AG04450 (cell line): ENCODE data around the gene ODC1. TPM values are rescaled to one million over a fixed set of nuclear protein-coding genes. Genes with fewer than 3 reads are reported as not detected.

Source experiments
- CTCF ChIA-PET: fragments of 300-600, 350-600 bp; formaldehyde crosslinking; extraction: SDS; loops from one replicate; lab custom pipeline; 2022; ENCODE audit warnings: antibody characterized with exemption, inconsistent platforms; lab: Charles Lee
- POLR2A ChIA-PET: fragments of 350-600 bp; formaldehyde crosslinking; extraction: SDS; loops from one replicate; lab custom pipeline; 2021; ENCODE audit warnings: antibody characterized with exemption, inconsistent platforms; lab: Yijun Ruan, JAX
- DNase-seq: peaks from one replicate; pipeline ENCODE4 v3.0.0-alpha.2; 2011; ENCODE audit warnings: low read depth, low spot score
- H3K27ac ChIP-seq: one replicate; pipeline ENCODE4 v1.5.1; 2012; ENCODE audit warnings: low read depth, low read length, control low read depth
- H3K27me3 ChIP-seq: one replicate; pipeline ENCODE4 v1.6.0; 2012; ENCODE audit warnings: low read length; ENCODE audit not compliant: control insufficient read depth, insufficient read depth
- H3K4me3 ChIP-seq: 2 replicates; pipeline ENCODE4 v1.5.1; 2011; ENCODE audit warnings: mild to moderate bottlenecking, low read depth, low read length, control low read depth
- H3K9me3 ChIP-seq: 2 replicates; pipeline ENCODE4 v1.5.1; 2012; ENCODE audit warnings: low read length; ENCODE audit not compliant: control insufficient read depth, insufficient read depth
- CTCF ChIP-seq: IDR thresholded peaks from 2 replicates; pipeline ENCODE4 v1.5.1; 2011; ENCODE audit warnings: low read depth, low read length, control low read depth, inconsistent platforms
- polyA plus RNA-seq: library from polyadenylated mRNA; depleted of rRNA; stranded (reverse); fragments of >200 nt; gene quantifications from 2 replicates; pipeline ENCODE4 v1.2.3, GENCODE V29; 2011

Gene ODC1
- polyA plus RNA-seq, 1 experiment: 168 TPM

GRCh38 chr2:10454505-10454904 is 6.4 kb upstream of the ODC1 start:
- ChIA-PET CTCF (no interaction called here), POLR2A (no interaction called here)
- TF ChIP-seq CTCF: no peak

GRCh38 chr2:10453905-10454298 is 5.8 kb upstream of the ODC1 start:
- POLR2A ChIA-PET: no interaction called here
- no peak for DNase-seq
- no peak overlapping the region for H3K27ac ChIP-seq
- H3K9me3 ChIP-seq: peaks cover 3% of the 10 kb centered on the region; the same call in 1 of the 2 replicates
- CTCF ChIA-PET: interaction anchor here (1.0 kb wide), 1 partner anchor 207 kb away, joined by 3 read pairs; no protein-coding TSS in a partner anchor
- H3K4me3 ChIP-seq: no peak overlapping the region
- TF ChIP-seq CTCF: no peak
- H3K27me3 ChIP-seq: no peaks in the 10 kb centered on the region

More at GRCh38 chr2:10454505-10454904, 6.4 kb upstream of the ODC1 start:
- no peak overlapping the region for H3K4me3 ChIP-seq
- H3K27ac ChIP-seq: no peak overlapping the region
- no peak for DNase-seq
- H3K27me3 ChIP-seq: peaks cover 1% of the 10 kb centered on the region
- H3K9me3 ChIP-seq: peaks cover 3% of the 10 kb centered on the region; the same call in 1 of the 2 replicates

GRCh38 chr2:10452956-10453904 is 5.1 kb upstream of the ODC1 start:
- ChIA-PET CTCF (interaction anchor here (1.0 kb wide), 1 partner anchor 207 kb away, joined by 3 read pairs; no protein-coding TSS in a partner anchor), POLR2A (no interaction called here)
- DNase-seq: no peak
- no peak overlapping the region for H3K4me3 ChIP-seq
- TF ChIP-seq CTCF: no peak
- H3K27me3 ChIP-seq: no peaks in the 10 kb centered on the region
- H3K27ac ChIP-seq: no peak overlapping the region
- peaks cover 3% of the 10 kb centered on the region; the same call in 1 of the 2 replicates for H3K9me3 ChIP-seq

- Histone ChIP-seq H3K27me3 (no peaks in the 10 kb centered on the region), H3K4me3 (no peak overlapping the region), H3K27ac (peak overlapping the region; percentile 52), H3K9me3 (peaks cover 3% of the 10 kb centered on the region; the same call in 1 of the 2 replicates)
- POLR2A ChIA-PET: no interaction called here
- DNase-seq: peak; percentile 51
- CTCF ChIA-PET: interaction anchor here (0.8 to 2.1 kb wide), 3 partner anchors 18 to 216 kb away, joined by 3 to 10 read pairs (median 7); no protein-coding TSS in a partner anchor
- TF ChIP-seq CTCF: no peak
These were observed 4.2 kb upstream of the ODC1 start for GRCh38 chr2:10452312-10452711.

- POLR2A ChIA-PET: no interaction called here
- TF ChIP-seq CTCF: no peak
- CTCF ChIA-PET: interaction anchor here (0.7 to 2.1 kb wide), 4 partner anchors 17 to 216 kb away, joined by 3 to 10 read pairs (median 5); no protein-coding TSS in a partner anchor
- no peak overlapping the region for H3K4me3 ChIP-seq
- H3K27me3 ChIP-seq: no peaks in the 10 kb centered on the region
- no peak for DNase-seq
- H3K27ac ChIP-seq: peak overlapping the region; percentile 52
- H3K9me3 ChIP-seq: peaks cover 3% of the 10 kb centered on the region; the same call in 1 of the 2 replicates
These were observed 3.7 kb upstream of the ODC1 start for GRCh38 chr2:10451819-10452218.
